GM23248 (cell line): Measurements from ENCODE around the gene SOX18.

Source experiments
- EZH2 ChIP-seq: fragments of 200-600 bp; sonication (generic); IDR thresholded peaks from 2 replicates; pipeline ENCODE4 v1.6.1; 2018; ENCODE audit warnings: antibody characterized with exemption, mild to moderate bottlenecking; ENCODE audit not compliant: insufficient read depth, poor library complexity, severe bottlenecking
- EZH2phosphoT487 ChIP-seq: fragments of 200-600 bp; sonication (generic); IDR thresholded peaks from 2 replicates; pipeline ENCODE4 v1.6.1; 2018; ENCODE audit warnings: antibody characterized with exemption, moderate library complexity, mild to moderate bottlenecking, low read depth; ENCODE audit not compliant: insufficient read depth

- TF ChIP-seq EZH2phosphoT487 (no peak), EZH2 (no peak)
Measured at GRCh38 chr20:64050261-64051032, 1.0 kb upstream of the SOX18 start.
